H54 (cell line): ENCODE results near the gene PVRIG.
"Not testable (repeated sequence)": the region's sequence is repeated elsewhere in the genome, so short reads cannot be mapped to it uniquely, and the experiment has no call there.

Experiments used
- DNase-seq: peaks from one replicate; pipeline ENCODE4 v3.0.0; 2011; ENCODE audit warnings: low spot score, mixed read lengths; ENCODE audit not compliant: insufficient read length
- FAIRE-seq: peaks from 3 replicates; lab custom pipeline; 2011; peaks lifted over from hg19 to GRCh38; lab: Jason Lieb, UNC
- POLR2A ChIP-seq: IDR thresholded peaks from 2 replicates; pipeline ENCODE4 v1.6.1; 2011; ENCODE audit warnings: low read depth, mild to moderate bottlenecking, low read length

Gene PVRIG

DNA sequence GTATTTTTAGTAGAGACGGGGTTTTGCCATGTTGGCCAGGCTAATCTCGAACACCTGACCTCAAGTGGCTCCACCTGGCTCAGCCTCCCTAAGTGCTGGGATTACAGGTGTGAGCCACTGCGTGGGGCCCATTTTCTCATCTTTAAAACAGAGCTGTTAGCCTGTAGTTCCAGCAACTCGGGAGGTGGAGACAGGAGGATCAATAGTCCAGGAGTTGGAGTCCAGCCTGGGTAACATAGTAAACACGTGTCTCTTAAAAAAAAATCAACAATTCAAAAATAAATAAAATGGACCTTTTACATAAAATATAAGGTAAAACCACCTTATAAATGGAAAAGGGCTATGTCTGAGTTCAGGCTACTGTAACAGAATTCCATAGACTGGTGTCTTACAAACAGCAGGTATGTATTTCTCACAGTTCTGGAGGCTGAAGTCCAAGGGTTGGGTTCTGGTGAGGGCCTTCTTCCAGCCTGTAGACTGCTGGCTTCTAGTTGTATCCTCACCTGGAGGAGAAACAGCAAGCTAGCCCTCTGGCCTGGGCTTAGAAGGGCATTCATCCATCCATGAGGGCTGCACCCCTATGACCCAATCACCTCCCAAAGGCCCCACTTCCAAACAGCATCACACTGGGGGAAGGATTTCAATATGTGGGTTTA lies 7.0 kb upstream of the PVRIG start:
- TF ChIP-seq POLR2A: no peak
- FAIRE-seq (no peak), DNase-seq (no peak)

GRCh38 chr7:100213672-100214071 lies 6.1 kb upstream of the PVRIG start:
- no peak for TF ChIP-seq POLR2A
- no peak for FAIRE-seq
- no peak for DNase-seq

DNA sequence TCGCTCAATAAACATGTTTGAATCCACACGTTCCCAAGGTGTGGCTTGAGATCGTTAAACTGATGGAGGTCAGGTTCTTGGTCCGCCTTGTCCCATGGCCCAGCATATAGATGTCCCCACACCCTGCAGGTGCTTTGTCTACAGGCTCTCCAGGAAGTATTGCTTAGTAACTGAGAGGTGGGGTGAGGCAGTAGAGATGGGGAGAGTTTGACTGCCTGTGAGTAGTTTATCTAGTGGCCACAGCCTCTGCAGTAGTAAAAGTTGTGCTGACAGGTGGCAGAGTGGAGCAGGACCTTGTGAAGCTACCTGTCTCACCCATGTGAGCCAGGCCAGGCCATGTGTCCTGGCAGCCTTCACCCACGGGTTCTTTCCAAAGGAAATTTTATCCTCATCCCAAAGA lies 5.4 kb upstream of the PVRIG start:
- not testable (repeated sequence) for FAIRE-seq, DNase-seq

- no peak for DNase-seq
- FAIRE-seq: no peak
- TF ChIP-seq POLR2A: no peak
Observed at GRCh38 chr7:100215895-100216294, 3.9 kb upstream of the PVRIG start.

DNA sequence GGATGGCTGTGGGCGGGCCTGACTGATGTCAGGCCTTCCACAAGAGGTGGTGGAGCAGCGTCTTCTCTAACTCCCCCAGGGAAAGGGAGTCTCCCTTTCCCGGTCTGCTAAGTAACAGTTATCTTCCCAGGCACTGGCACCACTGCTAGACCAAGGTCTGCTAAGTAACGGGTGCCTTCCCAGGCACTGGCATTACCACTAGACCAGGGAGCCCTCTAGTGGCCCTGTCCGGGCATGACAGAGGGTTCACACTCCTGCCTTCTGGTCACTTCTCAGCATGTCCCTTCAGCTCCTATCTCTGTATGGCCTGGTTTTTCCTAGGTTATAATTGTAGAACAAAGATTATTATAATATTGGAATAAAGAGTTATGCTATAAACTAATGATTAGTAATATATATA lies 1.8 kb upstream of the PVRIG start:
- not testable (repeated sequence) for FAIRE-seq, DNase-seq

DNA sequence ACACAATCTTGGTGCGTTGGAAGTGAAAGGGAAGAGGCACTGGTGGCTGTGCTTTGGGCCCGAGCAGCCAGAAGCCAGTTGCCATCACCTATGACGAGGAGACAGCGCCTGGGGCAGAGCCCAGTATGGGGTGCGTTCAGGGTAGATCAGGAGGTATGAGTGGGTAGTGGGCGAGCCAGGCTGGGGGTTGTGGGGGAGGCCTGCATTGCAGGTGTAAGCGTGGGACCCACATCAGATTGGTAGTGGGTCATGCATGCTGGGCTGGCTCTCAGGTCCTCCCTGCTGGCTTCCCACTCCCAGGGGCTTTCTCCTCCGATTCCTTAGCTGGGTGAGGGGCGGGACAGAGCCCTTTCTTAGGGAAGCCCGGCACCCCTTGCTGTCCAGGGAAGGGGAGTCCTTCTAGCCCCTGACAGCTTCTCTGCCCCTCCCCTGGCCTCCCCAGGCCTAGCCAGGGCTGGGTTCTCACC lies 445 bp upstream of the PVRIG start:
- no peak for TF ChIP-seq POLR2A
- FAIRE-seq: no peak
- no peak for DNase-seq

DNA sequence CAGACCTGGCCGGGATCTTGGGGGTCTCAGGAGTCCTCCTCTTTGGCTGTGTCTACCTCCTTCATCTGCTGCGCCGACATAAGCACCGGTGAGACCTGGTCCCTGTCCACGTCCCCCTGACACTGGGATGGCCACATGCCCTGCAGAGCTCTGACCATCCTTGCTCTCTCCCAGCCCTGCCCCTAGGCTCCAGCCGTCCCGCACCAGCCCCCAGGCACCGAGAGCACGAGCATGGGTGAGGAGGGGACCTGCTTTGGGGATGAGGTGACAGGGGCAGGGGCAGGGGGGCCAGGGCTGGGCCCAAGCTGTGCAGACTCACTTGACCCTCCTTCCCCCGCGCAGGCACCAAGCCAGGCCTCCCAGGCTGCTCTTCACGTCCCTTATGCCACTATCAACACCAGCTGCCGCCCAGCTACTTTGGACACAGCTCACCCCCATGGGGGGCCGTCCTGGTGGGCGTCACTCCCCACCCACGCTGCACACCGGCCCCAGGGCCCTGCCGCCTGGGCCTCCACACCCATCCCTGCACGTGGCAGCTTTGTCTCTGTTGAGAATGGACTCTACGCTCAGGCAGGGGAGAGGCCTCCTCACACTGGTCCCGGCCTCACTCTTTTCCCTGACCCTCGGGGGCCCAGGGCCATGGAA lies 959 bp downstream of the PVRIG start:
- DNase-seq (no peak), FAIRE-seq (no peak)
- no peak for TF ChIP-seq POLR2A

DNA sequence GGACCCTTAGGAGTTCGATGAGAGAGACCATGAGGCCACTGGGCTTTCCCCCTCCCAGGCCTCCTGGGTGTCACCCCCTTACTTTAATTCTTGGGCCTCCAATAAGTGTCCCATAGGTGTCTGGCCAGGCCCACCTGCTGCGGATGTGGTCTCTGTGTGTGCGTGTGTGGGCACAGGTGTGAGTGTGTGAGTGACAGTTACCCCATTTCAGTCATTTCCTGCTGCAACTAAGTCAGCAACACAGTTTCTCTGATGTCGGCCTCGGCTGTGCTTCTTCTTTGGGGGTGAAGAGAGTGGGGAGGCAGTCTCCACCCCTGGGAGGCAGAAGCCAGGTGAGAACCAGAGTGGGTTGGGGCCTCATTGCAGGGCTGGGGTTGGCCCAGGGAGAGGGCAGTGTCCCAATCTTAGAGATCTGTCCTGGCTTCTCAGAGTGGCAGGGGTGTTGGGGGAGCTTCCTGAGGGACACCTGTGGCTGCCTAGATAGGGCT lies 1.5 kb downstream of the PVRIG start:
- TF ChIP-seq POLR2A: no peak
- FAIRE-seq: no peak
- DNase-seq: no peak

DNA sequence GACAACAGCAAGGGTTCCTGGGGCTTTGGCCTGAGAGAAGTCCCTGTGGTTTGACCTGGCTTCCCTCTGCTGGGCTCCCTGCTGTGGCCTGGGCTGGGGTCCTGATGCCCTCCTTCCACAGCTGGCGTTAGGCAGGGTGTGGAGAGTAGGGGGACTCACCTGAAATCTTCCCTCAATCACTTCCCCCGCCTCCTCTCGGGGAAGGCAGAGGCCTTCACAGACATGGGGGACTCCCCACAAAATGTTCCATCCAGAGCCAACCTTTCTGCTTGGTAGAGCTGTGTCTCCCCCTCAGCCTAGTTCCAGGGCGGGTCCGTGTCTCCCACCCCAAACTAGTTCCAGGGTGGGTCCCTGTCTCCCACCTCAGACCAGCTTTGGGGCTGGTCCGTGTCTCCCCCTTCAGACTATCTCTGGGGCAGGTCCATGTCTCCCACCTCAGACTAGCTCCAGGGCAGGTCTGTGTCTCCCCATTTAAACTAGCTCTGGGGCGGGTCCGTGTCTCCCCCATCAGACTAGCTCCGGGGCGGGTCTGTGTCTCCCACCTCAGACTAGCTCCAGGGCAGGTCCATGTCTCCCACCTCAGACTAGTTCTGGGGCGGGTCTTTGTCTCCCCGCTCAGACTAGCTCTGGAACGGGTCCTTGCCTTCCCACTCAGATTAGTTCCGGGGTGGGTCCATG lies 2.2 kb downstream of the PVRIG start:
- DNase-seq: no peak
- TF ChIP-seq POLR2A: no peak
- FAIRE-seq: no peak

DNA sequence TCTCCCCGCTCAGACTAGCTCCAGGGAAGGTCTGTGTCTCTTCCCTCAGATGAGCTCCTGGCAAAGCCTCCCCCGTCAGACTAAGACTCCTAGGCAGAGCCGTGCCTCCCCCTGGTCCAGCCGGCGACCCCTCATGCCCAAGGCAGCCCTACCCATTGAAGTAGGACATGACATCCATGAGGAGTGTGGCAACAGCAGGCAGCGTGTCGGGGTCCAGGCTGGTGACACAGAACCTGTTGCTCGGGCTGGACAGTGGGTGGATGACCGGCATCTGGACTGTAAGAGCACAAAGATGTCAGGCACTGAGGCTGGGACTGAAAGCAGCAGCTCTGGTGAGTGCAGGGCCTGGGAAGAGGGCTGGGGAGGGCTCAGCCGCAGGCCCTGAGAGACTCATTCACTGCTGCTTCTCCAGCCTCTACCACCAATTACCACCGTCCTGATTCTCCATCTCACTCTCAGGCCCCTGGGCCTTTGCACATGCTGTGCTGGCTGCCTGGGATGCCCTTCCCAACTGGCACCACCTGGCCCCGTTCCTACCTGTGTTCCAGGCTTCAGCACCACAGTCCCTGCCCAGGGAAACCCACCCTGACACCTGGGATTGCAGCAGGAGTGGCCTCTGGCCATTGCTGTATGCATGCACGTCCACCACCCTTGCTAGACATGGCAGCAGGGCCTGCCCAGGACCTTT lies 2.8 kb downstream of the PVRIG start:
- FAIRE-seq (no peak), DNase-seq (no peak)
- no peak for TF ChIP-seq POLR2A

DNA sequence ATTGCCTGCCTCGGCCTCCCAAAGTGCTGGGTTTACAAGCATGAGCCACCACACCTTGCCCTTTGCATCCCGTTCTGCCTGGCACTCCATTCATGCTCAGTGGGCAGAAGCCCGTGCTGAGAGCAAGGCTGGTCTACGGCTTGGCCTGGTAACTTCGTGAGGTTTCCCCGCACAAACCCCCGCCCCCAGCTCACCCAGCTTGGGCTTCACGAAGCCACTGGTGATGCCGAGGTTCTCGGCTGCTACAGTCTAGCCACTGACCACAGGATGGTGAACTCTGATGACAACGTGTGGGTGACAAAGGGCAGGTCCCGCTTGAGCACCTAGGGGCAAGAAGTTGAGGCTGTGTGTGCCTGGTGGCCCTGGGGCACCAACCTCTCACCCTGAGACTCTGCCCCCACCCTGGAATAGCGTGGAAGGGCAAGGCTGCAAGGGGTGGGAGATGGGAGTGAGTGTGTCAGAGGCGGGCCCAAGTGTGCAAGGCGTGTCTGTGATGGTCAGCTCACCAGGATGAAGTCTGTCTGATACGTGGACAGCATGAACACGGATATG lies 3.7 kb downstream of the PVRIG start:
- DNase-seq, FAIRE-seq: not testable (repeated sequence)

DNA sequence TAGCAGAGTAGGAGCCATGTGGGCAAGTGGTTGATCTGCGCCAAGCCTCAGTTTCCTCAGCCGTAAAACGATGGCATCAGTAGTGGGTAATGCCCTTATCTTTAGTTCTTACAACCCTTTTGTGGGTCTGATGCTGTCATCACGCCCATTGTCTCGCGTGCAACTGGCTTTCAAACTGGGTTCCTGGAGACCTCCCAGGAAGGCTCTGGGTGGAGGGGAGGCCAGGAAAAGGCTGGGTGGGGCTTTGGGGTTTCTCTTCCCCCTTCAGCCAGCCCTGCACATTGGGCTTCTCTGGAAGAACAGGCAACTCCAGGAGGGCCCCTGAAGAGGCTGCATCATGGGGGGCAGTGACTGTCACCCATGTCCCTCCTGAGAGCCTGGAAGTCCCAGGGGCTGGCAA lies 5.1 kb downstream of the PVRIG start:
- not testable (repeated sequence) for FAIRE-seq, DNase-seq

- not testable (repeated sequence) for DNase-seq, FAIRE-seq
Observed at GRCh38 chr7:100234660-100235317, 15.0 kb downstream of the PVRIG start.

DNA sequence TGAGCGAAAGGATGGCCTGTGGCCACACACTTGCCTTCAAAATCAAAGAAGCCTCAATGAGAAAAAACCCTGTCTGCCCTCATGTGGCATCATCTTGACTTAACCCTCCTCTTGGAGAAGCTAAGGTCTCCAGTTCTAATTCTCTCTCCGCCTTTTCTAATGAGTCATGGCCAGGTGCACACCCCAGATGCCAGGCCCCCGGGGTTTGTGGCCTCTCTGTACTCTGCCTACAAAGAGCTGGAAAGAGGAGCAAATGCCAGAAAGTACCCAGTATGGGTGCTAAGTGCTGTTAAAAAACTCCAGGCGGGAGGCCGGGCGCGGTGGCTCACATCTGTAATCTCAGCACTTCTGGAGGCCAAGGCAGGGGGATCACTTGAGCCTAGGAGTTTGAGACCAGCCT lies 20.2 kb downstream of the PVRIG start:
- not testable (repeated sequence) for DNase-seq, FAIRE-seq

DNA sequence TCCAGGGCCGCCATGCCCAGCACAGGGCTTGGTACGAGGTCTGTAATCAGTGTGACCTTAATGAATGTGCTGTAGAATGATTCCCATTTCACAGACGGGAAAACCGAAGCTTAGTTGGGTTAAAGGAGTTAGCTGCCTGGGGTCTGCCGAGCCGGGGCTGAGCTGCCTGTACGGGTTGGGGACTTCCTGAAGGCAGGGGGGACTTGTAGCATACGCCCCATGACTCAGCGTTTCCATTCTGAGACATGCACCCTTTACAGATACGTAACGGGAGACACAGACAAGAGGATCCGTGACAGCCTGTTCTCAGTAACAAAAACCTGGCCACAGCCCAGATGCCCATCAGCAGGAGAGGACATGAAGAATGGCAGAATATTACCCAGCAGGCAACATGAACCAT lies 23.6 kb downstream of the PVRIG start:
- not testable (repeated sequence) for FAIRE-seq, DNase-seq

- not testable (repeated sequence) for FAIRE-seq
Observed at GRCh38 chr7:100244988-100245605, 25.3 kb downstream of the PVRIG start.

GRCh38 chr7:100246121-100246864 lies 26.5 kb downstream of the PVRIG start:
- not testable (repeated sequence) for DNase-seq, FAIRE-seq

More at GRCh38 chr7:100244988-100245605, 25.3 kb downstream of the PVRIG start:
- DNase-seq: not testable (repeated sequence)

DNA sequence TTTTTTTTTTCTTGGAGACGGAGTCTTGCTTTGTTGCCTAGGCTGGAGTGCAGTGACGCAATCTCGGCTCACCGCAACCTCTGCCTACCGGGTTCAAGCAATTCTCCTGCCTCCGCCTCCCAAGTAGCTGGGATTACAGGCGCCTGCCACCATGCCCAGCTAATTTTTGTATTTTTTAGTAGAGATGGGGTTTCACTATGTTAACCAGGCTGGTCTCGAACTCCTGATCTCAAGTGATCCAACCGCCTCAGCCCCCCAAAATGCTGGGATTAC lies 27.1 kb downstream of the PVRIG start:
- FAIRE-seq: not testable (repeated sequence)

More for the DNA sequence above, 27.1 kb downstream of the PVRIG start:
- DNase-seq: not testable (repeated sequence)
